ENCODE measurements around the gene ITPKB.
"Not testable (repeated sequence)": the region's sequence is repeated elsewhere in the genome, so short reads cannot be mapped to it uniquely, and the experiment has no call there.

ITPKB gene

DNA sequence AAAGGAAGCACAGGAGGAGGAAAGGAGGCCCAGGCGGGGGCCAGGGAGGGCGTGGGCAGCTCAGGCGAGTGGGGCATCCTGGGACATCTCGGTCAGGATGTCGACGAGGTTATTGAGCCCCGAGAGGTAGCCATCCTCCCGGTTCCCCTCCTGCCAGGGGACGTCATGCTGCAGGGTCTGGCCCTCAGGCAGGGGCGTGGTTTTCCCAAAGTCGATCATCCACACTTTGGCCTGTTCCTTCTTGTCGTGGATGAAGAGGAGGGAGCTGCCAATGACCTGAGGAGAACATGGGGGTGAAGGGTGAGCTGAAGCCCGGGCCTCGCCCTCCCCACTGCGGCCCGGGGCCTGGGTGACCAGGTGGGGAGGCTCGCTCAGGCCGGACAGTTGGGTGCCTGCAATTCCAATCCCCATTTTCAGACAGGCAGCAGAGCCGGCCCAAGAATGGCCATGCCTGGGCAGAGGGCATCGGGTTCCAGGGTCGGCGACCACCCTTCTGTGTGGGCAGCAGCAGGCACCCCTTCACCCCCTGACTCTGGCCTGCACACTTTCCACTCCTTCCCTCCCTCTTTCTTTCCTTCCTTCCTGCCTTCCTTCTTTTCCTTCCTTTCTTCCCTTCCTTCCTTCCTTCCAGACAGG is 104.4 kb downstream of the ITPKB start:
- no peak for DNase-seq

DNA sequence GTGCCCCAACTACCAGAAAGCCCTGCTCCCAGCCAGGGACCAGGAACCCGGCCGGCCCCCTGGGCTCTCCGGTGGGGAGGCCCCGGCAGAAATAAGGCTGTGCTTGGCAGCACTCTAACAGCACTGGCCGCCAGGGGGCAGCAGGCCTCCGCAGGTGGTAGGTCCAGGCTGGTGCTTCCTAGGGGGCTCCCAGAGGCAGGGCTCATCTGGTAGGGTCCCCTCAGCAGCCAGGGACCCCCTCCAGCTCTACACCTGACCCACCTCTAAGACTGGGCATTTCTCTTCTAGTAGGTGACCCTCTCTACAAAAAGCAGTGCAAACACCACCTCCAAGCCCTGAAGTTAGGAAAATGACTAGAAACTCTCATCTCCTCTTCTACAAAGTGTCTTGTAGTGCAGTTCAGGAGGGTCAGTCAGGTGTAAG is 104.9 kb downstream of the ITPKB start:
- DNase-seq = peak; percentile 31 to 52

DNA sequence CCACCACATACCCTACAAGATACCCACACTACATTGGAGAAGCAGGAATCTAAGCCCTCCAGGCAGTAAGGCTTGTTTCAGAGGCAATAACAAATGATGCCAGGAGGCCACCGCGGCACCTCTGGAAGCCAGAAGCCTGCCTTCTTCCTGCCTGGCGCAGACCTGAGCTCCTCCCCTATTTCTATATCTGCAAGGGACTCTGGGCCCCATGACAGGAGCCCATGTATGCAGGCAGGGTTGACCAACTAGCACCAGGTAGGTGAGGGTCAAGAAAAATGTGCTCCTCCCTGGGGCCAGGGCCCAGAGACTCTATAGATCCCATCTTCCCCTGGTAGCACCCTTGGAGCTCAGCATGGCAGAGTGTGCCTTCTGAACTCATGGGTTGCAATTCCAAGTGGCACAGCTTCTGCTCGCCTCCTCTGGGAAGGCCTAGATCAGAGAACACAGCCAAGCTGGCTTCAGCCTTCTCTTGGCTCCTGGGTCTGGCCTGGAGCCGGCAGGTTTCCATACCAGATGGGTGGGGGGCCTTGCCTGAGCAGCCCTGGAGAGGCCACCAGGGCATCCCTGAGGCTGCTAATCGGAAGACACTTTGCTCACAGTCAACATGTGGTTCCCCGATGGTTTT is 105.4 kb downstream of the ITPKB start:
- no peak for DNase-seq

DNA sequence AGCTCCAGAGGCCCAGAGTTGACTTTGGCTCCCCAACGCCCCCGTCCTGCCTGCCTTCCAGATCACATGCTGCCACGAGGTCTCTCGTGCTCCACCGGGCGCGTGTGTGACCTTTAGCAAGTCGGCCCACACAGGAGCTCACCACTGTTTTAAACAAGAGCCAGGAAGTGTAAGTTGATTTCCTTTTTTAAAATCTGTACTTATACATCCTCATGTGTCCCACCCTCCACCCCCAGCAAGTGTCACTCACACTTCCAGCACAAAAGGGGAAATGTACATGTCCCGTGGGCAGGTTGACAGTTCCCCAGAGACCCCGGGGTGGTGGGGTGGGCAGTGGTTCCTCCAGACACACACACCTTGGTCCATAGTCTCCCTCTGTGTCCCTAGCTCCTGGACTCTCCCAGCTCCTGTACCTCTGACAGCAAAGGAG is 106.1 kb downstream of the ITPKB start:
- no peak for DNase-seq

DNA sequence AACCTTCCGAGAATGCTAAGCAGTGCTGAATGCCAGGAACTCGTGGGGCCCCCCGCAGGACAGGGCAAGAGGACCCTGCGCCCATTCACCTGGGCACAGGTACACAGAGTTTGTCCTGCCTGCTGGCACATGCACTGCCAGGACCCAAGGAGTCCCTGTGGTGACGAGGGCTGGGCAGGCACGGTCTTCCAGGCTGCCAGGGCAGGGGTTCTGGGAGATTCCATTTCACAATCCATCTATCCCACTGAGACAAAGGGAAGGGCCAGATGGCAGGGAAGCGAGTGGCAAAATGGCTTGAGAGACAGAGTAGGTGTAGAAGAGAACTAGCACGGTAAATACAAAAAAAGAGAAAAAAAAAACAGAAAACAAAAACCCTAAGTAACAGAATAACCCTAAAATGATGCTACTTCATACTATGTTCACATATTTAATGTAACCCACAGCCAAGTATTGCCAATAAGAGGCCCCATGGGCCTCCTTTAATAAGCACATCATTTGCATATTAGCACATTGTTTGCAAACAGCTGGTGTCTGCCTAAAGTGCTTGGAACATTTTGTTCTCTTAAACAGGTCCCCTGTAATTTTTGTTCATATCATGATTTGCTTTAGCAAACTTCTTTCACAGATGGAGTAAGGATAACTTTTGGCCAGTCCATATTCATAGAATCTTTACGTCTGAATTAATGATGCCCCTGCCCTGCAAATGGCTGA is 106.8 kb downstream of the ITPKB start:
- no peak for DNase-seq

DNA sequence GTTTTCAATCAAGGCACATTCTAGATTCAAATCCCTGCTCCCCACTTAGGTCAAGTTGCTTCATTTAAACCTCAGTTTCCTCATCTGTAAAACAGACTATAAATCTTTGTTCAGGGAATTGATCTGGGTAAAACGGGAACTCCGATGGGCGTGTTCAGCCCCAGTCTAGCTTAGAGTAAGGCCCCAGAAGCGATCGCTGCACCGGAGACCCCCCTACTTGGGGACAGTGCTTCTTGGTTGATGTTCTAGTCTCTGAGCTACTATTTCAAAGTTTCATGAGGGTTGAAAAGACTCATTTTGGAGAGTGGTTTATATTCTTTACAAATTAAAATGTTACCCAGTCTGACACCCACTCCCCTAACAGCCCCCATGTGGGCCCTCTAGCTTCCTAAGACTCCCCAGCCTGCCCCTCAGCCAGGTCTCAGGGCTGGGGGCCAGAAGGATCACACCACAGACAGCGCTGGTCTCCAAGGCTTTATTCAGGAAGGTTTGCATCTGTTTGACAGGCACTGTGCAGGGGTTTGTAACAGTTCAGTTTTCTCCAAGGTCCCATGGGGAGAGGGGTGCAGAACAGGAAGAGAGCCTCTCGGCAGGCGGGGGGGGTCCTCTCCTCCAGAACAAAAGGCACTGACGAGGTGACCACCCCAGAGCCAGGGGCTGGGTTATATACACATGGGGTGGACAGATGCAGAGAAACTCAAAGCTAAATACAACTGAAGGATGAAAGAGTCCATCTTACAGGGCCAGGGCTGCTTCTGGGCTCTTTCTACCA is 107.7 kb downstream of the ITPKB start:
- DNase-seq = no peak

DNA sequence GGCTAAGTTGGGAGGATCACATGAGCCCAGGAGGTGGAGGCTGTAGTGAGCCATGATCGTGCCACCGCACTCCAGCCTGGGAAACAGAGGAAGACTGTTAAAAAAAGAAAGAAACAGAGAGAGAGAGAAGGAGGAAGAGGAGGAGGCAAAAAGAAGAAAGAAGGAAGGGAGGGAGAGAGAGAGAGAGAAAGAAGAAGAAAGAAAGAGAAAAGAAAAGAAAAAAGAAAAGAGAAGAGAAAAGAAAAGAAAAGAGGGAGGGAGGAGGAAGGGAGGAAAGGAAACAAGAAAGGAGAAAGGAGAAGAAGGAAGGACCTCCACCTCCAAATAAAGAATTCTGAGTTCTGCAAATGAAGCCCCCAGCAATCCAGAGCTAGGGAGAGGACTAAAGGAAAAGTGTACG is 108.5 kb downstream of the ITPKB start:
- no peak for DNase-seq

DNA sequence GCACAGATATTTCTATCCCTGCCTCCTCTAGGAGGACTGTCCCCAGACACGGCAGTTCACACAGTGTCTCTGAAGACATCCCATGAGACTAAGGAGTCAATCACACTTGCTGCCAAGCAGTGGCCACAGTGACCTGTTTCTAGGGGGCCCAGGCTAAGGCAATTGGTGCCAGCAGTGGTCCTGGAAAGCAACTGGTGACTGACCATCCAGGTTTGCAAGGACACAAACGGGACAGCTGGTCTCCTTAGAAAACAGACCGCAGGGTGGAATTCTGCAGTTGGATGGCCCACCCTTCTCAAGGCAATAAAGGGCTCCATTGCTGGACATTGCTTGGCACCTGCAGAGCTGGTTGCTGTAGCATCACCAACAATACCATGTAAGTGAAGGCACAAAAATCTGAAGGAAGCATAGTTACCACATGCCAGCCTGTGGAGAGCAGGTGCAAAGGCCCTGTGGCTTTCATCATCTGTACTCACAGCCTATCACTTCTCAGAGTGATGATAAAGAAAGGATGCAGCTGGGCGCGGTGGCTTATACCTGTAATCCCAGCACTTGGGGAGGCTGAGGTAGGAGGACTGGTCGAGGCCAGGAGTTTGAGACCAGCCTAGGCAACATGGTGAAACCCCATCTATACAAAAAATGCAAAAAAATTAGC is 109.1 kb downstream of the ITPKB start:
- no peak for DNase-seq

DNA sequence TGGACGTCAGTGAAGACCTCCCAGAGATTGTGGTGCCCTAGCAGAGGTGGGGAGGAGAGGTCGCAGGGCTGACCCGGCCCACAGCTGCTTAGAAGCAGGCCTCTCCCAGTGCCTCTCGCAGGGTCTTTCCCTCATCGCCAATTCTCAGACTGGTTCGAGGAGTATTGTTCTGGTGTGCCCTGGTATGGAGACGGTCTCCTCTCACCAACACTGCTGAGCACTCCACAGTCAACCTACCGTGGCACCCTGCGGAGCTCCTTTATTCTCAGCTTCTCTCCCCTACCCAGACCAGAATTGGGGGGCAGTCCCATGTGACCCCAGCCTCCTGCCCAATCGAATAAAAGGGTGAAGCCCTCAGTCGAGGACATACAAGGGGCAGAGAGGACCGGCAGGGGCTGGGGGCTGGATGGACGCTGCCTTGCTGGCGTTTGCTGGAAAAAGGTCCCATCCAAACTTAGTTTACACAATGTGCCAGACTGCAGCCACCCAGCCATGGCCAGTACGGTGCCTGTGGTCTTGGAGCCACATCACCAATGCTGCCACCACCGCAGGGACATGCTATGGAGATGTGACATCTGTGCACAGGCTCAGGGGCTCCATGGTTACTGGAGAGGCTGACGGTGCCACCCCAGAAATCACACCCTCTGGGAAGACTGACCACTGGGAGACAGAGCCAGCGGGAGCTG is 109.7 kb downstream of the ITPKB start:
- no peak for DNase-seq

DNA sequence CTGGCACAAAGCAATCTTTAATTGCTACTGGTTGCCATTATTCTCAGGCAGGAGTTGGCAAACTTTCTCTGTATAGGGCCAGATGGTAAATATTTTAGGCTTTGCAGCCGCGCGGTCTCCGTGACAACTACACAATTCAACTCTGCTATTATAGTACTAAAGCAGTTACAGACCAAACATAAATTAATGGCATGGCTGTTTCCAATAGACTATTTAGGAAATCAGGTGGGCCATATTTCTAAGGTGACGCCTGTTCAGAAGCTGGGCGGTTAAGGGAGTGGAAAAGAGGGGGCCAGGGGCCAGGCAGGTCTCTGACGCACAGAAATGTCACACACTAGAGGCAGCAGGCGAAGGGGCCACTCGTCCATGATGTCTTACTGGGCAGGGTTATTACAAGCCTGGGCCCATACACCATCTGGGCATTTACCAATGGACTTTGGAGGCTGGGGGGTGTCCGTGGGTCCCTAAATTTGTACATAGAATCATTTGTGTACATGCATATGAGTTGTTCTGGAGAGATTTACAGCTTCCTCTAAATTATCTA is 110.4 kb downstream of the ITPKB start:
- no peak for DNase-seq

DNA sequence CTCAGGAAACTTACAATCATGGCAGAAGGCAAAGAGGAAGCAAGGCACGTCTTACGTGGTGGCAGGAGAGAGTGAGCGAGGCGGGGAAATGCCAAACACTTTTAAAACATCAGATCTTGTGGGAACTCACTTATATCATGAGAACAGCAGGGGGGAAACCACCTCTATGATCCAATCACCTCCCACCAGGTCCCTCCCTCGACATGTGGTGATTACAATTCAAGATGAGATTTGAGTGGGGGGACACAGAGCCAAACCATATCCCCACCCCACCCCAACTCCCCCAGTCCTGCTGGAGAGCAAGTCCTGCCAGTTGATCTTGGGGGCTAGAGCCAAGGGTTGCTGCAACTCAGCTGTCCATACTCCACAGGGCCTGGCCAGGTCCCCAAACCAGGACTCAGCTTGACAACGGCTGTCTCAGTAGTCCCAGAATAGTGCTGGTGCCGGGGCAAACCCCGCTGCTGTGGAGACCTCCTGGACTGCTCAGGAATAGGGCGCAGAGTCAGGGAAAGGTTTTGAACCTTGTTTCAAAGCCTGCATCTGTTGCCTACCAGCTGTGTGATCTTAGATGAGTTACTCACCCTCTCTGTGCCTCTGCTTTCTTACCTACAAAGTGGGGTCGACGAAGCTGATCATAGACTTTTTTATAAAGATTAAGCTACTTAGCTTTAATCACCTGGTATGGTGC is 111.0 kb downstream of the ITPKB start:
- no peak for DNase-seq

DNA sequence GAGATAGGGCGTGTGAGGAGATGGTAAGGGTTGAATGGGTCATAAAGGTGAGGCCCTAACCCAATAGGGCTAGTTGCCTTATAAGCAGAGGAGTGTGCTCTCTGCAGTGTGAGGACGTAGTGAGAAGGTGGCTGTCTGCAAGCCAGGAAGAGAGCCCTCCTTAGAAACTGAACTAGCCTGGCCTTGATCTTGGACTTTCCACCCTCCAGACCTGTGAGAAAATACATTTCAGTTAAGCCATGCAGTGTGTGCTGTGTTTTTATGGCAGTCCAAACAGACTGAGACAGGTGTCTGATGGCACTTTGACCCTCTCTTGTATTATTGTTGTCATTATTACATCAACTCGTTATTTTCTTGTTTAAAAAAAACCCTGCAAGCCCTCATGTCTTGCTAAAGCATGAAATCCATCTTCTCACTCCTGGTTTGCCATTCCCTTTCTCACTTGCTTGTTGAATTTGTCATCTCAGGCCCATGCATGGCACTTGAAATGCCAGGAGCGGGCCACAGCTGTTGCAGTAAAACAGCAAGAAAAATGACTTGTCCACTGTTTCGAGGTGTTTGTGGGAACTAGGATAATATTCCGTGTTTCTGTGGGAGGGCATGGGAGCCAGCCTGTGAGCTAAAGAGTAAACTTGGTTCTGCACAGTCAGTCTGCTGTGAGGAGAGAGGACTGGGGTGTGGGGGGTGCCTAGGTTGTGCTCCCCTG is 111.9 kb downstream of the ITPKB start:
- no peak for DNase-seq

DNA sequence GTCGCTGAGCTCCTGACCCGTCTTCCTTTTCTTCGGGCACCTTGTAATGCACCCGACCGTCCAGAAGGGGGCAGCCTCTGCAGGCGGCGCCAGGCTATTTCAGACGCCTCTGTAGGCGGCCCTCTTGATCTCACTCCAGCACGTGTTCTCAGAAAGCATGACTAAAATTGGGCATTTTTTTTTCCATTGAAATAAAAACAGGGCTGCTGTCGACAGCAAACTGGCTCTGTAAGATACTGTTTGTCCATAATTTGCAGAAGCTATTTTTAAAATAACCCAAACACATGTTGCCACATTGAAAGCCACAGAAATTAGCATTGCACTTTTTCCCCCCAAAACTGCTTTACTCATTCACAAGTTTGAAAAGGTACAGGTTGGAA is 112.5 kb downstream of the ITPKB start:
- peak in 1 of 2 experiments; percentile 26 for DNase-seq

DNA sequence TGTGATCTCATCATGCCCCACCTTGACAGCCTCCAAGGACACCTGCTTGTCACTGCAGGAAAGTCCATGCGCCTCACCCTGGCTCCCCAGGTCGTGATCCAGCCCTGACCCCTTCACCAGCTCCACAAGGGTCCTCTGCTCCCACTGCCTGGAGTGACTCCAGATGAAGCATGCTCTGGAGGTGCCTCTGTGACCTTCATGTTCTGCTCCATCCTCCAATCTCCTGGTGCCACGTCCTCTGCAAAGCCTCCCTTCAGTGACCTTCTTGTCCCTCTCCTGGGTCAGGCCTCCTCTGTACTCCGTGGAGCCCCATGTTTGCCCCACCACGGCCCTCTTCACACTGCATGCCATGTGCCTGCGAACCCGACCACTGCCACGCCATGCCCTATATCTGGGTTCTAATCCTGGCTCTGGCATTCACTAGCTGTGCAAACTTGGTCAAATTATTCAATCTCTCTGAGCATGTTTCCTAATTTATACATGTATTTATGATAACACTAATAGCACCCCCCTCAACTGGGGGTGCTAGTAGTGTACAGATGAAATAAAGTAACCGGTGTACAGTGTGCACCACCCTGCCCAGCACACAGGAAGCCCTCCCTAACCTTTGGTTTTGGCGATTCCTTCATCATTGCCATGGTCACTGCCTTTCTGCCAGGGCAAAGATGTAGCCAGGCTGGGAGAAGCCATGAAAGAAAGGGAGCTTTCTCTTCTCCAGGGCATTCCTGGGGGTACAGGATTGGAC is 113.1 kb downstream of the ITPKB start:
- no peak for DNase-seq

DNA sequence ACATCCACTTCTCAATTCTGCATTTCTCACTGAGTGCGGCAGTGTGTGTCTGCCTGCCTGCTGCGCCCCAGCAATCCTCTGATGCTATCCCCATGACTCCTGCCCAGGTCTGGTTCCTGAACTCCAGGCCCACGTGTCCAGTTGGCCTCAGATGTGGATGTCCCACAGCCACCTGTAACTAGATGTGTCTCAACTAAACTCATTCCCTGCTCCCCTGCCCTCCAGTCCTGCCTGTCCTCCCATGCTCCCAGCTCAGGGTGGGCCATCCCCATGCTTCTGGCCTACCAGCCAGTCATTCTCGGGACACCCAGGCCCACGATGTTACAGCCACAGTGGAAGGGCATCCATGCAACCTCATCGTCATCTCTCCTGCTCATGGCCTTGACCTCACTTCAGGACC is 113.8 kb downstream of the ITPKB start:
- DNase-seq = no peak

DNA sequence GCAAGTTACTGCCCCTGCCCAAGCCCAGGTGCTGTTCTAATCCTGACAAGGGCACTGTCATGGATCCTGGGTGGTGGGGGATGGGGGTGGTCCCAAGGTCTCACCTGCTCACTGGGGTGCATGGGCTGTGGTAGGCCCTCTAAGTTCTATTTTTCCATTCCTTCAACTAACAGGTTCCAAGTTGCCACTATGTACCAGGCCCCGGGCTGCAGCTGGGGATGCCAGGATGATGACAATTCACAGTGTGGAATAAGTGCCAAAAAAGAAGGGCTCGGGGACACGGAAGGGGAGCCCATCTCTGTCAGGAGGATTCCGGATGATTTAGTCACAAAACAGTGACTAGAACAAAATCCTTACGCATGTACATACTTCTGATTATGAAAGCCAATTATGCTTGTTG is 114.6 kb downstream of the ITPKB start:
- no peak for DNase-seq

DNA sequence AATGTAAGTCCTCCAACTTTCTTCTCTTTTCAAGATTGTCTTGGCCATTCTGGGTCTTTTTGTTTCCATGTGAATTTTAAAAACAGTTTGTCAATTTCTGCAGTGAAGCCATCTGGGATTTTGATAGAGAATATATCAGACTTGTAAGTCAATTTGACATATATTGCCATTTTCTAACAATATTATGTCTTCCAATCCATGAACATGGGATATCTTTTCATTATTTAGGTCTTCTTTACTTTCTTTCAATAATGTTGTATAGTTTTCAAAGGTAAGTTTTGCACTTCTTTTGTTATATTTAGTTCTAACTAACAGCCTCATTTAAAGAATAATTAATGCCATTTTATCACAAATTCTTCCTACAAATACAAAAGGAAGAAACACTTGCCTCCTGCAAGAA is 117.1 kb downstream of the ITPKB start:
- DNase-seq = no peak

DNA sequence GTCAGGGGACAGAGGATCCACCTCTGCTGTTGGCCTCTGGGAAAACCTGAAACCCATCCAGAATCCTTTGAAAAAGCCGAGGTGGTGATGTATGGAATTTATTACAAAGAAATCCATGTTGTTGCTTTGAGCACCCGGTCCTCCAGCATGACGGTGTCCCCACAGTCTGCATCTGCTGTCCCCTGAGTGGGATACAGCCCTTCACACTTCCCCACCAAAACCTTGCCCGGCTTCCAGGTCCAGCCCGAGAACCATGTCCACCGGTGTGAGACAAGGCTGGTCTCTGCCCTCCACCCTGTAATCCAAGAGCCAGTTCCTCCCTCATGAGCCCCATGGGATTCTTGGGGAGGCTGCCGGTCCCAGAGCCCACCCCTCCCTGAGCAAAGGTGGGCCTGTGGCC is 120.1 kb downstream of the ITPKB start:
- no peak for DNase-seq

DNA sequence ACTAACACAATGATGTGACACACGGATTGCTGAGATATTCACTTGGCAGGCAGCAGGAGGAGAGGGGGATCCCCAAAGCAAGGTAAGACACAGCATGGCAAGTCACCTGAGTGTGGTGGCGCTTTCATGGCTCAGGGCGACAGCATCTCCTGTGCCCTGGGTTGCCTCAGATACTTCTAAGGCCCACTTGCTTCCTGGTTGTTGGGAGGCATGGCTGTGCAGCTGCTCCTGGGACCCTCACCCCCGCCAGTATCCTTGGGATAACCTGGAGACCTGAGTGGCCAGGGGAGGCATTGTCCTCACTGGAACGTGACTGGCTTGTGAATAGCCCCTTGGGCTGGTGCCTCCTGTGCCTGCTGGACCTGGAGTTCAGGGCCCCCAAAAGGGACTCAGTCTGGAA is 120.7 kb downstream of the ITPKB start:
- no peak for DNase-seq

DNA sequence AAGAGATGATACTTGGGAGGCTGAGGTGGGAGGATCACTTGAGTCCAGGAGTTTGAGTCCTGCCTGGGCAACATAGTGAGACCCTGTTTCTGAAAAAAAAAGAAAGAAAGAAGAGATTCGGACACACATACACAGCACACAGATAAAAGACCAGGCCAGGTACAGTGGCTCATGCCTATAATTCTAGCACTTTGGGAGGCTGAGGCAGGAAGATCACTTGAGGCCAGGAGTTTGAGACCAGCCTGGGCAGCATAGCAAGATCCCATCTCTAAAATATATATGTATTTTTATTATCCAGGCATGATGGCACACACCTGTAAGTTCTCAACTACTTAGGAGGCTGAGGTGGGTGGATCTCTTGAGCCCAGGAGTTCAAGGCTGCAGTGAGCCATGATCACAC is 121.4 kb downstream of the ITPKB start:
- DNase-seq = not testable (repeated sequence)

All from NCI-H1930 (cell line).